ENCODE results near the gene R3HDM4.
"Not testable (repeated sequence)": the region's sequence is repeated elsewhere in the genome, so short reads cannot be mapped to it uniquely, and the experiment has no call there.

Gene R3HDM4

GRCh38 chr19:890831-891230 is 22.2 kb downstream of the R3HDM4 start:
- DNase-seq, result no peak

GRCh38 chr19:889662-890295 is 23.2 kb downstream of the R3HDM4 start:
- no peak for DNase-seq

- no peak for DNase-seq
Observed at GRCh38 chr19:888581-889385, 24.2 kb downstream of the R3HDM4 start.

- no peak for DNase-seq
Observed at GRCh38 chr19:887599-887998, 25.4 kb downstream of the R3HDM4 start.

- DNase-seq, result no peak
Observed at GRCh38 chr19:887072-887471, 25.9 kb downstream of the R3HDM4 start.

GRCh38 chr19:885536-886224 is 27.3 kb downstream of the R3HDM4 start:
- no peak for DNase-seq

GRCh38 chr19:884420-885211 is 28.4 kb downstream of the R3HDM4 start:
- DNase-seq, result no peak

GRCh38 chr19:883661-884211 is 29.3 kb downstream of the R3HDM4 start:
- DNase-seq, result peak; percentile 87

- DNase-seq, result no peak
Observed at GRCh38 chr19:882871-883497, 30.0 kb downstream of the R3HDM4 start.

GRCh38 chr19:881385-882071 is 31.5 kb downstream of the R3HDM4 start:
- no peak for DNase-seq

- DNase-seq, result no peak
Observed at GRCh38 chr19:879711-880438, 33.1 kb downstream of the R3HDM4 start.

- DNase-seq, result not testable (repeated sequence)
Observed at GRCh38 chr19:878751-879561, 34.1 kb downstream of the R3HDM4 start.

GRCh38 chr19:877992-878660 is 34.9 kb downstream of the R3HDM4 start:
- not testable (repeated sequence) for DNase-seq

GRCh38 chr19:876780-877314 is 36.2 kb downstream of the R3HDM4 start:
- DNase-seq, result no peak

- DNase-seq, result no peak
Observed at GRCh38 chr19:876089-876488, 36.9 kb downstream of the R3HDM4 start.

GRCh38 chr19:875265-875879 is 37.6 kb downstream of the R3HDM4 start:
- DNase-seq, result no peak

GRCh38 chr19:873561-874041 is 39.4 kb downstream of the R3HDM4 start:
- DNase-seq, result no peak

- DNase-seq, result no peak
Observed at GRCh38 chr19:873084-873483, 39.9 kb downstream of the R3HDM4 start.
